Measurements from ENCODE around the gene TSC22D4.

GRCh38 chr7:100444311-100445278 lies 34.4 kb downstream of the TSC22D4 start:
- TF ChIP-seq REST (IDR thresholded peaks at IDR 0.05; ENCODE audit: unreplicated experiment): no peak
- no peak for TF ChIP-seq CTCF (conservative IDR thresholded peaks at IDR 0.05; ENCODE audit: low read depth in 2 of 2)
- no peak for TF ChIP-seq EZH2 (IDR thresholded peaks at IDR 0.05; ENCODE audit: low read depth, unreplicated experiment)
- TF ChIP-seq POLR2AphosphoS5 (IDR thresholded peaks at IDR 0.05; ENCODE audit: low read depth): no peak
- no peak for TF ChIP-seq JUNB (IDR thresholded peaks at IDR 0.05; ENCODE audit: unreplicated experiment)
- no peak for TF ChIP-seq CREB1 (CRISPR knock-in tag; IDR thresholded peaks at IDR 0.05; ENCODE audit: low read depth)
